Bone marrow (tissue), 2 donors: Measurements from ENCODE around the gene CYP3A7.
"Not testable (repeated sequence)": the region's sequence is repeated elsewhere in the genome, so short reads cannot be mapped to it uniquely, and the experiment has no call there.

Source experiments
- DNase-seq, 2 donors: peaks; one replicate each; lab custom pipeline; 2025; lab: John Stamatoyannopoulos, UW

Gene CYP3A7

DNA sequence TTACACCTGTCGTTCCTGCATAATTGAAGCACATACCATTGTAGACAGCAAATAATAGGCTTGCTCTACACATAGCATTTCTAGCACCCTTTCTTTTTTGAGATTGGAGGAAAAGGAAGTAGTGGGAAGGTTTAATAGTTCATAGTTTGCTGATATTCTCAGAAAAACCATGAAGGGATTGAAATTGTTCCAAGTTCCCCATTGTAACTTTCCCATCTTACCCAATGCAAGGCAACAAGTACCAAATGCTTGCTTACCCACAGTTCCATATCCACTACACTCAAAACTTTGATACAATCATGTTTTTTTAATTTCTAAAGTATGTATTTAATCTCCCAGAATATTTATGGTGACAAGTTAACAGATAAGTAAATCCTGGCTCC is 69.0 kb downstream of the CYP3A7 start:
- no peak for DNase-seq

DNA sequence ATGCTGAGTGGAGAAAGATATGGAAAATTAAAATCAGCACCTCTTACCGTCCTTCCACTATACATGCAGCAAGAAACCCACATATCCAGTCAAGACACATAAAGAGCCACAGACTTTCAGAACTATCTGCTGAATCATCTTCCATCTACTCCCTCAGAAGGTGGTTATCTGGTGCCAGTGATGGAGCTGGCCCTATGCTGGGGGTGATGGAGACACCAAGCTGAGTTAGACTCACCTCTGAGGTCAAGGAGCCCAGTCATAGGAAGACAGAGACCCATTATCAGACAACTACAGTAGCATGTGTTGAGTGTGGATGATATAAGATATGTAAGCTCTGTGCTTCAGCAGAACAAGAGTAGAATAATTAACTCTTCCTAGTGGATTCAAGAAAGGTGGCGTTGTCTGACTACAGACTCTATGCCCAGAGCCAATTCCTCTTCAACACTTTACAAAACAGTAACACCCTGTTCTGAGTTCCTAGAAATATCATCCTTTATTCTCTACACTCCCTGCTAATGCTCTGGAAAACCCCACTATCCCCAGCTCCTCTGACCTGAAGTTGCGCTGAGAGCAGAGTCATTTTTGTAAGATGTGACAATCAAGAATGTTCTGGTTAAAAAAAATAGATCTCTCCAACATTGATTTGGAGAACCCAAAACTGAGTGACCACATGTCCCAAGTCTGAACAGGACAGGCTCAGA is 69.5 kb downstream of the CYP3A7 start:
- DNase-seq, result no peak

DNA sequence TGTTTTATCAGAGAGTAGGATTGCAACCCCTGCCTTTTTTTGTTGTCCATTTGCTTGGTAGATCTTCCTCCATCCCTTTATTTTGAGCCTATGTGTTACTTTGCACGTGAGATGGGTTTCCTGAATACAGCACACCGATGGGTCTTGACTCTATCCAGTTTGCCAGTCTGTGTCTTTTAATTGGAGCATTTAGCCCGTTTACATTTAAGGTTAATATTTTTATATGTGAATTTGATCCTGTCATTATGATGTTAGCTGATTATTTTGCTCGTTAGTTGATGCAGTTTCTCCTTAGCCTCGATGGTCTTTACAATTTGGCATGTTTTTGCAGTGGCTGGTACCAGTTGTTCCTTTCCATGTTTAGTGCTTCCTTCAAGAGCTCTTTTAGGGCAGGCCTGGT is 77.1 kb downstream of the CYP3A7 start:
- not testable (repeated sequence) for DNase-seq
